IMR-90 (cell line): ENCODE results near the gene ANKRD35.

Experiments used
- BHLHE40 ChIP-seq: fragments of 150-350 bp; IDR thresholded peaks from 2 replicates; pipeline ENCODE4 v1.6.1; 2016; ENCODE audit warnings: mild to moderate bottlenecking, low read depth, low read length
- CEBPB ChIP-seq: IDR thresholded peaks from 2 replicates; pipeline ENCODE4 v1.6.1; 2012; ENCODE audit warnings: low read depth, low read length, improper control_type of control experiment
- MXI1 ChIP-seq: IDR thresholded peaks from 2 replicates; pipeline ENCODE4 v1.6.1; 2012; ENCODE audit warnings: low read depth, mild to moderate bottlenecking, low read length, moderate library complexity, borderline replicate concordance
- POLR2A ChIP-seq: IDR thresholded peaks from 2 replicates; pipeline ENCODE4 v1.6.1; 2012; ENCODE audit warnings: mild to moderate bottlenecking, low read depth, low read length
- RCOR1 ChIP-seq: IDR thresholded peaks from 2 replicates; pipeline ENCODE4 v1.6.1; 2012; ENCODE audit warnings: mild to moderate bottlenecking, low read length, improper control_type of control experiment; ENCODE audit not compliant: insufficient replicate concordance
- RFX5 ChIP-seq: IDR thresholded peaks from 2 replicates; pipeline ENCODE4 v1.8.0; 2012; ENCODE audit warnings: low read depth, mild to moderate bottlenecking, low read length, moderate library complexity
- SMC3 ChIP-seq: fragments of 150-350 bp; IDR thresholded peaks from 2 replicates; pipeline ENCODE4 v1.6.1; 2016; ENCODE audit warnings: low read depth, mild to moderate bottlenecking, antibody characterized with exemption, low read length, moderate library complexity
- TF ChIP-seq, protein P1 (sequence below): conservative IDR thresholded peaks from 2 replicates; pipeline ENCODE4 v1.5.1; 2012; ENCODE audit warnings: mild to moderate bottlenecking, low read depth, low read length, improper control_type of control experiment

DNA sequence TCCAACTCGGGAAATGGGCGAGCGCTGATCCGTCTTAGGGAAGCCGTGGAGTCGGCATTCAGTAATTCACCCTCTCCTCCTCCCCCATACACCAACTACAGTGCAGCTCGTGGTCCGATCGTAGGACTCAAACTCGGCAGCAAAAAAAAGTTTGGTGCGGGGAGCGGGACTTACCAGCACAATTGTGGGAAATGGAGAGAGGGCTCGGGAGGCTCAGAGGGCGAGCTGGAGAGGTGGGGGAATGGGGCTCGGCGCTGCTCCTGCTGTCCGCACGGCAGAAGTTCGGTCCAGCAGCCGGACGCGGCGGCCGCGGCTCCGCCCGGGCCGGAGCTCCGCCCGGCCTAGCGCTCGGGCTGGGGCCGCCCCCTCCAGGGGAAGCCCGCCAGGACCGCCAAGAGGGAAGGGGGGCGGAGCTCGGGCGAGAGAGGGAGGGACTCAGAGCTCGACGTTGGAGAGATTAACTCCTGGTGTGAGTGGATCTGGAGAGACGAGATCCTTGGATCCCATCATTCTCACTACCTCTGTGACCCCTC is 26.1 kb downstream of the ANKRD35 start:
- TF ChIP-seq, protein P1, sequence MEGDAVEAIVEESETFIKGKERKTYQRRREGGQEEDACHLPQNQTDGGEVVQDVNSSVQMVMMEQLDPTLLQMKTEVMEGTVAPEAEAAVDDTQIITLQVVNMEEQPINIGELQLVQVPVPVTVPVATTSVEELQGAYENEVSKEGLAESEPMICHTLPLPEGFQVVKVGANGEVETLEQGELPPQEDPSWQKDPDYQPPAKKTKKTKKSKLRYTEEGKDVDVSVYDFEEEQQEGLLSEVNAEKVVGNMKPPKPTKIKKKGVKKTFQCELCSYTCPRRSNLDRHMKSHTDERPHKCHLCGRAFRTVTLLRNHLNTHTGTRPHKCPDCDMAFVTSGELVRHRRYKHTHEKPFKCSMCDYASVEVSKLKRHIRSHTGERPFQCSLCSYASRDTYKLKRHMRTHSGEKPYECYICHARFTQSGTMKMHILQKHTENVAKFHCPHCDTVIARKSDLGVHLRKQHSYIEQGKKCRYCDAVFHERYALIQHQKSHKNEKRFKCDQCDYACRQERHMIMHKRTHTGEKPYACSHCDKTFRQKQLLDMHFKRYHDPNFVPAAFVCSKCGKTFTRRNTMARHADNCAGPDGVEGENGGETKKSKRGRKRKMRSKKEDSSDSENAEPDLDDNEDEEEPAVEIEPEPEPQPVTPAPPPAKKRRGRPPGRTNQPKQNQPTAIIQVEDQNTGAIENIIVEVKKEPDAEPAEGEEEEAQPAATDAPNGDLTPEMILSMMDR, result peak; percentile 22; the same call in 1 of the 2 replicates
- TF ChIP-seq CEBPB, result no peak
- peak; percentile 52; the same call in 1 of the 2 replicates for TF ChIP-seq POLR2A
- no peak for TF ChIP-seq RCOR1
- TF ChIP-seq RFX5, result no peak
- TF ChIP-seq BHLHE40, result no peak
- peak; percentile 10; the same call in 1 of the 2 replicates for TF ChIP-seq MXI1
- TF ChIP-seq SMC3, result no peak
